ENCODE measurements around the gene PDE6A.

GRCh38 chr5:149961957-149962409 is 17.4 kb upstream of the PDE6A start:
- TF ChIP-seq, protein P1, sequence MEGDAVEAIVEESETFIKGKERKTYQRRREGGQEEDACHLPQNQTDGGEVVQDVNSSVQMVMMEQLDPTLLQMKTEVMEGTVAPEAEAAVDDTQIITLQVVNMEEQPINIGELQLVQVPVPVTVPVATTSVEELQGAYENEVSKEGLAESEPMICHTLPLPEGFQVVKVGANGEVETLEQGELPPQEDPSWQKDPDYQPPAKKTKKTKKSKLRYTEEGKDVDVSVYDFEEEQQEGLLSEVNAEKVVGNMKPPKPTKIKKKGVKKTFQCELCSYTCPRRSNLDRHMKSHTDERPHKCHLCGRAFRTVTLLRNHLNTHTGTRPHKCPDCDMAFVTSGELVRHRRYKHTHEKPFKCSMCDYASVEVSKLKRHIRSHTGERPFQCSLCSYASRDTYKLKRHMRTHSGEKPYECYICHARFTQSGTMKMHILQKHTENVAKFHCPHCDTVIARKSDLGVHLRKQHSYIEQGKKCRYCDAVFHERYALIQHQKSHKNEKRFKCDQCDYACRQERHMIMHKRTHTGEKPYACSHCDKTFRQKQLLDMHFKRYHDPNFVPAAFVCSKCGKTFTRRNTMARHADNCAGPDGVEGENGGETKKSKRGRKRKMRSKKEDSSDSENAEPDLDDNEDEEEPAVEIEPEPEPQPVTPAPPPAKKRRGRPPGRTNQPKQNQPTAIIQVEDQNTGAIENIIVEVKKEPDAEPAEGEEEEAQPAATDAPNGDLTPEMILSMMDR (IDR thresholded peaks at IDR 0.05; ENCODE audit: low read depth, low read length, missing input control): peak; percentile 37
- peak; percentile 63 to 68 for TF ChIP-seq RAD21 (IDR thresholded peaks at IDR 0.05)
- no peak for TF ChIP-seq GABPA (IDR thresholded peaks at IDR 0.05 in 1 of 2, conservative IDR thresholded peaks at IDR 0.05 in 1 of 2)
- TF ChIP-seq, protein P2, sequence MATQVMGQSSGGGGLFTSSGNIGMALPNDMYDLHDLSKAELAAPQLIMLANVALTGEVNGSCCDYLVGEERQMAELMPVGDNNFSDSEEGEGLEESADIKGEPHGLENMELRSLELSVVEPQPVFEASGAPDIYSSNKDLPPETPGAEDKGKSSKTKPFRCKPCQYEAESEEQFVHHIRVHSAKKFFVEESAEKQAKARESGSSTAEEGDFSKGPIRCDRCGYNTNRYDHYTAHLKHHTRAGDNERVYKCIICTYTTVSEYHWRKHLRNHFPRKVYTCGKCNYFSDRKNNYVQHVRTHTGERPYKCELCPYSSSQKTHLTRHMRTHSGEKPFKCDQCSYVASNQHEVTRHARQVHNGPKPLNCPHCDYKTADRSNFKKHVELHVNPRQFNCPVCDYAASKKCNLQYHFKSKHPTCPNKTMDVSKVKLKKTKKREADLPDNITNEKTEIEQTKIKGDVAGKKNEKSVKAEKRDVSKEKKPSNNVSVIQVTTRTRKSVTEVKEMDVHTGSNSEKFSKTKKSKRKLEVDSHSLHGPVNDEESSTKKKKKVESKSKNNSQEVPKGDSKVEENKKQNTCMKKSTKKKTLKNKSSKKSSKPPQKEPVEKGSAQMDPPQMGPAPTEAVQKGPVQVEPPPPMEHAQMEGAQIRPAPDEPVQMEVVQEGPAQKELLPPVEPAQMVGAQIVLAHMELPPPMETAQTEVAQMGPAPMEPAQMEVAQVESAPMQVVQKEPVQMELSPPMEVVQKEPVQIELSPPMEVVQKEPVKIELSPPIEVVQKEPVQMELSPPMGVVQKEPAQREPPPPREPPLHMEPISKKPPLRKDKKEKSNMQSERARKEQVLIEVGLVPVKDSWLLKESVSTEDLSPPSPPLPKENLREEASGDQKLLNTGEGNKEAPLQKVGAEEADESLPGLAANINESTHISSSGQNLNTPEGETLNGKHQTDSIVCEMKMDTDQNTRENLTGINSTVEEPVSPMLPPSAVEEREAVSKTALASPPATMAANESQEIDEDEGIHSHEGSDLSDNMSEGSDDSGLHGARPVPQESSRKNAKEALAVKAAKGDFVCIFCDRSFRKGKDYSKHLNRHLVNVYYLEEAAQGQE (IDR thresholded peaks at IDR 0.05): no peak
- no peak for TF ChIP-seq TAF1 (conservative IDR thresholded peaks at IDR 0.05)

Measured in liver (tissue), 3 donors.